Sciatic nerve (tissue), 2 donors: ENCODE results near the gene OR2K2. TPM values are rescaled to one million over a fixed set of nuclear protein-coding genes. Genes with fewer than 3 reads are reported as not detected.
"Not testable (repeated sequence)": the region's sequence is repeated elsewhere in the genome, so short reads cannot be mapped to it uniquely, and the experiment has no call there.

Experiments used
- ATAC-seq: fragments of 200-7000 bp; cut with Tn5 transposase; one replicate; pipeline ENCODE4 v1.9.1; 2020; ENCODE audit warnings: mild to moderate bottlenecking, moderate library complexity
- DNase-seq: peaks from one replicate; pipeline ENCODE4 v3.0.0-alpha.2; 2020; ENCODE audit warnings: low spot score
- intact Hi-C: fragments of 100-400 bp; cut with DNase I; formaldehyde crosslinking; loops from one replicate; pipeline ENCODE4 v1.14.2; 2022
- total RNA-seq: library from RNA; stranded (reverse); fragmentation: NEBNext Ultra II Directional; extraction: Animal tissue kit (Norgen Biotek cat#: 25700); gene quantifications from one replicate; pipeline ENCODE4 v1.2.1, GENCODE V29; 2021
- donor health status: DM: no; HTN: no; CAD: no.
- donor health status: DM: no; HTN: no; CAD: no.

Gene OR2K2
- not detected for total RNA-seq

- intact Hi-C loops: no loop called here
- DNase-seq (no peak), ATAC-seq (no peak)
Measured at GRCh38 chr9:111330124-111330523, at the start of gene OR2K2. TSS of gene OR2K2 (minus strand) at chr9:111330224. CDS start at chr9:111328433, 1,791 bp downstream.

- ATAC-seq (no peak), DNase-seq (no peak)
- intact Hi-C loops: no loop called here
Measured at GRCh38 chr9:111375817-111376564, 46.0 kb upstream of the OR2K2 start.

GRCh38 chr9:111375062-111375461 lies 45.0 kb upstream of the OR2K2 start:
- DNase-seq (no peak), ATAC-seq (no peak)
- intact Hi-C loops: no loop called here

GRCh38 chr9:111372297-111372696 lies 42.3 kb upstream of the OR2K2 start:
- ATAC-seq (no peak), DNase-seq (no peak)
- intact Hi-C loops: no loop called here

- intact Hi-C loops: no loop called here
- ATAC-seq (no peak), DNase-seq (no peak)
Measured at GRCh38 chr9:111366978-111367377, 37.0 kb upstream of the OR2K2 start.

GRCh38 chr9:111362526-111362925 lies 32.5 kb upstream of the OR2K2 start:
- intact Hi-C loops: no loop called here
- ATAC-seq: no peak
- DNase-seq: no peak

GRCh38 chr9:111360881-111361280 lies 30.9 kb upstream of the OR2K2 start:
- DNase-seq (no peak), ATAC-seq (no peak)
- intact Hi-C loops: no loop called here

- intact Hi-C loops: no loop called here
- peak; percentile 53 for ATAC-seq
- DNase-seq: no peak
Measured at GRCh38 chr9:111356481-111357244, 26.6 kb upstream of the OR2K2 start.

- intact Hi-C loops: no loop called here
Measured at GRCh38 chr9:111352545-111352944, 22.5 kb upstream of the OR2K2 start.

GRCh38 chr9:111350556-111350955 lies 20.5 kb upstream of the OR2K2 start:
- intact Hi-C loops: no loop called here
- no peak for ATAC-seq
- DNase-seq: no peak

More at GRCh38 chr9:111352545-111352944, 22.5 kb upstream of the OR2K2 start:
- DNase-seq (no peak), ATAC-seq (no peak)

GRCh38 chr9:111349766-111350165 lies 19.7 kb upstream of the OR2K2 start:
- ATAC-seq (no peak), DNase-seq (no peak)
- intact Hi-C loops: no loop called here

GRCh38 chr9:111348821-111349271 lies 18.8 kb upstream of the OR2K2 start:
- intact Hi-C loops: no loop called here
- ATAC-seq (no peak), DNase-seq (no peak)

- intact Hi-C loops, ATAC-seq, DNase-seq: not testable (repeated sequence)
Measured at GRCh38 chr9:111334318-111334863, 4.4 kb upstream of the OR2K2 start.

GRCh38 chr9:111320631-111321030 lies 9.4 kb downstream of the OR2K2 start:
- DNase-seq (no peak), ATAC-seq (no peak)
- intact Hi-C loops: no loop called here

GRCh38 chr9:111316796-111317195 lies 13.2 kb downstream of the OR2K2 start:
- no peak for ATAC-seq

GRCh38 chr9:111305914-111306313 lies 24.1 kb downstream of the OR2K2 start:
- no peak for ATAC-seq
- DNase-seq: no peak
- intact Hi-C loops: no loop called here

More at GRCh38 chr9:111316796-111317195, 13.2 kb downstream of the OR2K2 start:
- intact Hi-C loops: no loop called here
- no peak for DNase-seq

GRCh38 chr9:111304000-111304399 lies 26.0 kb downstream of the OR2K2 start:
- intact Hi-C loops, ATAC-seq, DNase-seq: not testable (repeated sequence)

GRCh38 chr9:111301195-111301594 lies 28.8 kb downstream of the OR2K2 start:
- intact Hi-C loops: no loop called here
- DNase-seq: no peak
- peak; percentile 26 for ATAC-seq

GRCh38 chr9:111300140-111300735 lies 29.8 kb downstream of the OR2K2 start:
- DNase-seq (no peak), ATAC-seq (no peak)
- intact Hi-C loops: no loop called here
